GM11168 (cell line): ENCODE data around the gene SHANK3.

ENCODE experiments used
- in situ Hi-C: fragments of 300-500 bp; cut with MboI; formaldehyde crosslinking; loops from one replicate; pipeline ENCODE4 v1.12.0; 2022; ENCODE audit warnings: low sequenced_read_pairs; ENCODE audit not compliant: unreplicated experiment

SHANK3 gene

GRCh38 chr22:50696799-50697561 is 24.4 kb downstream of the SHANK3 start:
- in situ Hi-C loops = loop anchor here (5.0 kb wide), 1 partner anchor 40 kb away; no protein-coding TSS in a partner anchor

- in situ Hi-C loops = loop anchor here (5.0 kb wide), 1 partner anchor 41 kb away; no protein-coding TSS in a partner anchor
Observed at GRCh38 chr22:50697667-50698506, 25.3 kb downstream of the SHANK3 start.

GRCh38 chr22:50698546-50698945 is 25.9 kb downstream of the SHANK3 start:
- in situ Hi-C loops = loop anchor here (5.0 kb wide), 1 partner anchor 41 kb away; no protein-coding TSS in a partner anchor

GRCh38 chr22:50699001-50699755 is 26.6 kb downstream of the SHANK3 start:
- in situ Hi-C loops = loop anchor here (5.0 kb wide), 1 partner anchor 42 kb away; no protein-coding TSS in a partner anchor

- in situ Hi-C loops = loop anchor here (5.0 kb wide), 1 partner anchor 43 kb away; no protein-coding TSS in a partner anchor
Observed at GRCh38 chr22:50699756-50700386, 27.2 kb downstream of the SHANK3 start.

GRCh38 chr22:50700387-50701075 is 27.9 kb downstream of the SHANK3 start:
- in situ Hi-C loops = no loop called here

- in situ Hi-C loops = no loop called here
Observed at GRCh38 chr22:50701076-50701419, 28.4 kb downstream of the SHANK3 start.

- in situ Hi-C loops = no loop called here
Observed at GRCh38 chr22:50701428-50702154, 29.0 kb downstream of the SHANK3 start.

GRCh38 chr22:50702261-50702671 is 29.6 kb downstream of the SHANK3 start:
- in situ Hi-C loops = no loop called here

- in situ Hi-C loops = no loop called here
Observed at GRCh38 chr22:50702821-50703725, 30.4 kb downstream of the SHANK3 start.

- in situ Hi-C loops = no loop called here
Observed at GRCh38 chr22:50703726-50704509, 31.3 kb downstream of the SHANK3 start.

- in situ Hi-C loops = no loop called here
Observed at GRCh38 chr22:50704510-50705218, 32.0 kb downstream of the SHANK3 start.

- in situ Hi-C loops = no loop called here
Observed at GRCh38 chr22:50705219-50705691, 32.6 kb downstream of the SHANK3 start.

- in situ Hi-C loops = no loop called here
Observed at GRCh38 chr22:50705851-50706351, 33.3 kb downstream of the SHANK3 start.

- in situ Hi-C loops = no loop called here
Observed at GRCh38 chr22:50706481-50707125, 34.0 kb downstream of the SHANK3 start.

- in situ Hi-C loops = no loop called here
Observed at GRCh38 chr22:50708474-50708873, 35.9 kb downstream of the SHANK3 start.
